HepG2 (cell line): ENCODE measurements around the gene MXRA8. TPM values are rescaled to one million over a fixed set of nuclear protein-coding genes. Genes with fewer than 3 reads are reported as not detected.

Experiments
- ATAC-seq: fragments of 200-7000 bp; cut with Tn5 transposase; 3 replicates; pipeline ENCODE4 v1.9.1; 2020; ENCODE audit warnings: mild to moderate bottlenecking, moderate library complexity
- BruUV-seq: library from RNA; stranded (reverse); fragments of 400-500 nt; replicated peaks from 2 replicates; lab custom pipeline; 2021; lab: Mats Ljungman, UMichigan
- CTCF ChIA-PET: fragments of 300-600 bp; formaldehyde crosslinking; extraction: SDS; loops from one replicate; lab custom pipeline; 2021; ENCODE audit warnings: low total read pairs, inconsistent platforms, low intra/inter-chr PET ratio; lab: Yijun Ruan, JAX
- POLR2A ChIA-PET: fragments of 350-600 bp; sonication (Branson Sonifier 250); formaldehyde crosslinking; loops from one replicate; lab custom pipeline; 2020; ENCODE audit warnings: antibody characterized with exemption, inconsistent platforms; lab: Yijun Ruan, JAX
- DNase-seq: peaks from one replicate; pipeline ENCODE4 v3.0.0-alpha.2; 2015; ENCODE audit warnings: low spot score
- FAIRE-seq: peaks from 3 replicates; lab custom pipeline; 2011; peaks lifted over from hg19 to GRCh38; lab: Jason Lieb, UNC
- H2AFZ ChIP-seq: one replicate; pipeline ENCODE4 v1.6.1; 2011; ENCODE audit warnings: low read length, inconsistent platforms
- H3K27ac ChIP-seq: fragments of 300-600 bp; 3 replicates; pipeline ENCODE4 v1.8.0; 2011; ENCODE audit warnings: mixed run types, mild to moderate bottlenecking, mixed read lengths, low read length, inconsistent platforms; ENCODE audit not compliant: insufficient read depth; ENCODE audit errors: extremely low read length
- H3K27me3 ChIP-seq, 2 experiments: fragments of 200-600 bp in 1 of 2; 2 replicates in 1 of 2; 3 replicates in 1 of 2; pipeline versions ENCODE4 v1.6.0 to v1.8.0; 2011; ENCODE audit warnings: low read length in 2 of 2, mild to moderate bottlenecking in 2 of 2, moderate library complexity in 2 of 2, inconsistent platforms in 1 of 2; ENCODE audit not compliant: insufficient read depth in 2 of 2, control insufficient read depth in 1 of 2
- H3K36me3 ChIP-seq, 2 experiments: fragments of 200-600 bp in 1 of 2; replicated peaks in 1 of 2; 2 replicates in 1 of 2; 3 replicates in 1 of 2; pipeline versions ENCODE4 v1.5.1 to v1.8.0; 2011; ENCODE audit warnings: low read length in 2 of 2, inconsistent platforms in 1 of 2; ENCODE audit not compliant: insufficient read depth in 2 of 2, control insufficient read depth in 1 of 2
- H3K4me1 ChIP-seq: 2 replicates; pipeline ENCODE4 v1.5.1; 2012; ENCODE audit warnings: low read length, inconsistent platforms; ENCODE audit not compliant: insufficient read depth
- H3K4me2 ChIP-seq: 2 replicates; pipeline ENCODE4 v1.6.0; 2011; ENCODE audit warnings: low read depth, low read length, inconsistent platforms
- H3K4me3 ChIP-seq, 3 experiments: fragments of 200-600 bp in 1 of 3; sonication (generic), shearing (Covaris generic) in 1 of 3; replicated peaks in 1 of 3; 2 replicates each; pipeline ENCODE4 v1.5.1; 2011 to 2016; ENCODE audit warnings: low read length in 3 of 3, inconsistent platforms in 2 of 3, low read depth in 2 of 3, mild to moderate bottlenecking in 2 of 3, control low read depth in 1 of 3, mixed read lengths in 1 of 3; ENCODE audit not compliant: insufficient read depth in 1 of 3
- H3K79me2 ChIP-seq: one replicate; pipeline ENCODE4 v1.6.1; 2011; ENCODE audit warnings: low read length, inconsistent platforms; ENCODE audit not compliant: insufficient read depth
- H3K9ac ChIP-seq: 2 replicates; pipeline ENCODE4 v1.6.0; 2011; ENCODE audit warnings: mild to moderate bottlenecking, low read depth, low read length, inconsistent platforms; ENCODE audit not compliant: insufficient read depth
- H3K9me3 ChIP-seq: 2 replicates; pipeline ENCODE4 v1.5.1; 2012; ENCODE audit warnings: mild to moderate bottlenecking, low read length
- H4K20me1 ChIP-seq: 2 replicates; pipeline ENCODE4 v1.6.0; 2011; ENCODE audit warnings: inconsistent platforms, mild to moderate bottlenecking, low read length, moderate library complexity; ENCODE audit not compliant: insufficient read depth
- BCL6 ChIP-seq: IDR thresholded peaks from 2 replicates; pipeline ENCODE4 v1.6.1; 2016; ENCODE audit warnings: missing genetic modification reagents, missing compliant biosample characterization
- BHLHE40 ChIP-seq: IDR thresholded peaks from 2 replicates; pipeline ENCODE4 v1.6.1; 2011; ENCODE audit warnings: low read length, improper control_type of control experiment
- BRF2 ChIP-seq: sonication (generic); formaldehyde crosslinking; IDR thresholded peaks from 2 replicates; pipeline ENCODE4 v1.8.1; 2022; ENCODE audit warnings: mild to moderate bottlenecking, missing genetic modification reagents
- CEBPG ChIP-seq: IDR thresholded peaks from 2 replicates; pipeline ENCODE4 v1.6.1; 2016
- DMAP1 ChIP-seq: IDR thresholded peaks from 2 replicates; pipeline ENCODE4 v1.6.1; 2016
- DNMT1 ChIP-seq: sonication (generic); formaldehyde crosslinking; IDR thresholded peaks from 2 replicates; pipeline ENCODE4 v1.5.1; 2020; ENCODE audit warnings: mild to moderate bottlenecking, missing genetic modification reagents
- HHEX ChIP-seq: IDR thresholded peaks from 2 replicates; pipeline ENCODE4 v1.6.1; 2016; ENCODE audit warnings: control low read depth
- HNF4G ChIP-seq, 2 experiments: sonication (generic) in 1 of 2; formaldehyde crosslinking in 1 of 2; IDR thresholded peaks; 2 replicates each; pipeline versions ENCODE4 v1.4.0 to v1.6.1; 2011 to 2020; ENCODE audit warnings: borderline replicate concordance in 2 of 2, low read depth in 2 of 2, mild to moderate bottlenecking in 2 of 2, low read length in 1 of 2, missing genetic modification reagents in 1 of 2, moderate library complexity in 1 of 2
- HOXA3 ChIP-seq: sonication (generic); formaldehyde crosslinking; IDR thresholded peaks from 2 replicates; pipeline ENCODE4 v1.5.0; 2020; ENCODE audit warnings: missing genetic modification reagents
- JARID2 ChIP-seq: sonication (generic); formaldehyde crosslinking; IDR thresholded peaks from 2 replicates; pipeline ENCODE4 v1.8.1; 2023; ENCODE audit warnings: missing genetic modification reagents, inconsistent platforms; ENCODE audit not compliant: insufficient replicate concordance
- JUND ChIP-seq: sonication (generic); formaldehyde crosslinking; IDR thresholded peaks from 2 replicates; pipeline ENCODE4 v1.8.0; 2022; ENCODE audit warnings: mild to moderate bottlenecking, missing genetic modification reagents
- KLF15 ChIP-seq: sonication (generic); formaldehyde crosslinking; IDR thresholded peaks from 2 replicates; pipeline ENCODE4 v1.8.1; 2023; ENCODE audit warnings: borderline replicate concordance, mild to moderate bottlenecking, inconsistent platforms, missing genetic modification reagents, mixed read lengths
- MXD4 ChIP-seq: IDR thresholded peaks from 2 replicates; pipeline ENCODE4 v1.6.1; 2016; ENCODE audit warnings: mild to moderate bottlenecking, missing biosample characterization, missing genetic modification reagents
- NCOA1 ChIP-seq: sonication (generic); formaldehyde crosslinking; IDR thresholded peaks from 2 replicates; pipeline ENCODE4 v1.9.0; 2021; ENCODE audit warnings: missing genetic modification reagents
- NFKB2 ChIP-seq: sonication (generic); formaldehyde crosslinking; IDR thresholded peaks from 2 replicates; pipeline ENCODE4 v1.4.0; 2020; ENCODE audit warnings: missing genetic modification reagents, borderline replicate concordance
- NR2C2 ChIP-seq: sonication (generic); formaldehyde crosslinking; IDR thresholded peaks from 2 replicates; pipeline ENCODE4 v1.4.0; 2020; ENCODE audit warnings: missing genetic modification reagents, mild to moderate bottlenecking, moderate library complexity, borderline replicate concordance
- PAF1 ChIP-seq: IDR thresholded peaks from 2 replicates; pipeline ENCODE4 v1.6.1; 2016; ENCODE audit warnings: missing genetic modification reagents, missing compliant biosample characterization
- RBM22 ChIP-seq: fragments of 200-400 bp; formaldehyde crosslinking; optimal IDR thresholded peaks from 2 replicates; pipeline ENCODE3; 2017; ENCODE audit warnings: mild to moderate bottlenecking, low read length, moderate library complexity
- ZBTB38 ChIP-seq: sonication (generic); formaldehyde crosslinking; IDR thresholded peaks from 2 replicates; pipeline ENCODE4 v1.5.1; 2020; ENCODE audit warnings: mild to moderate bottlenecking, missing genetic modification reagents
- ZNF274 ChIP-seq: sonication (generic); formaldehyde crosslinking; IDR thresholded peaks from 2 replicates; pipeline ENCODE4 v1.5.1; 2020; ENCODE audit warnings: mild to moderate bottlenecking, missing genetic modification reagents
- WGBS: methylation state at CpG from one replicate; pipeline ENCODE4 v1.1.6; 2017; ENCODE audit warnings: low lambda C conversion rate; 5-methylcytosine and 5-hydroxymethylcytosine counted together
- in situ Hi-C: cut with HindIII; loops from 2 replicates; pipeline ENCODE4 v1.10.0; 2017; ENCODE audit warnings: low pct_unique_long_range_greater_than_20kb; ENCODE audit not compliant: extremely low pct_ligation_motif_present
- intact Hi-C: fragments of 100-400 bp; cut with micrococcal nuclease; formaldehyde crosslinking; loops from one replicate; pipeline ENCODE4 v1.10.0; 2022; ENCODE audit not compliant: unreplicated experiment
- polyA plus RNA-seq, 8 experiments: library from polyadenylated mRNA; depleted of rRNA in 3 of 8; stranded (reverse) in 7 of 8; unstranded in 1 of 8; fragments of >200 nt; fragmentation: Illumina TruSeq in 4 of 8; extraction: Trizol in 4 of 8; gene quantifications; 2 replicates each; pipeline versions ENCODE4 v1.2.1 to v1.2.3, GENCODE V29; 2011 to 2016; ENCODE audit warnings: low read depth in 4 of 8, missing spikeins in 1 of 8, mixed read lengths in 1 of 8; ENCODE audit not compliant: insufficient read depth in 1 of 8
- total RNA-seq, 5 experiments: library from RNA; depleted of rRNA; stranded (reverse); fragments of >200 nt; fragmentation: Illumina TruSeq; extraction: Trizol; gene quantifications; 2 replicates each; pipeline ENCODE4 v1.2.3, GENCODE V29; 2016; ENCODE audit warnings: low read depth in 1 of 5
- TF ChIP-seq, protein P1 (sequence below): sonication (generic); formaldehyde crosslinking; IDR thresholded peaks from 2 replicates; pipeline ENCODE4 v1.4.0; 2020; ENCODE audit warnings: mild to moderate bottlenecking, missing genetic modification reagents
- TF ChIP-seq, protein P2 (sequence below): sonication (generic); formaldehyde crosslinking; IDR thresholded peaks from 2 replicates; pipeline ENCODE4 v1.8.1; 2023; ENCODE audit warnings: mild to moderate bottlenecking, missing genetic modification reagents
- TF ChIP-seq, protein P3 (sequence below): sonication (generic); formaldehyde crosslinking; IDR thresholded peaks from 2 replicates; pipeline ENCODE4 v1.4.0; 2020; ENCODE audit warnings: mild to moderate bottlenecking, low read depth, missing genetic modification reagents

Gene MXRA8
- total and polyA plus RNA-seq, 2 of the 13 experiments (the other 11 are each of a cell fraction or from before 2014, with no cell fraction given): 19.8 to 44.8 TPM

DNA sequence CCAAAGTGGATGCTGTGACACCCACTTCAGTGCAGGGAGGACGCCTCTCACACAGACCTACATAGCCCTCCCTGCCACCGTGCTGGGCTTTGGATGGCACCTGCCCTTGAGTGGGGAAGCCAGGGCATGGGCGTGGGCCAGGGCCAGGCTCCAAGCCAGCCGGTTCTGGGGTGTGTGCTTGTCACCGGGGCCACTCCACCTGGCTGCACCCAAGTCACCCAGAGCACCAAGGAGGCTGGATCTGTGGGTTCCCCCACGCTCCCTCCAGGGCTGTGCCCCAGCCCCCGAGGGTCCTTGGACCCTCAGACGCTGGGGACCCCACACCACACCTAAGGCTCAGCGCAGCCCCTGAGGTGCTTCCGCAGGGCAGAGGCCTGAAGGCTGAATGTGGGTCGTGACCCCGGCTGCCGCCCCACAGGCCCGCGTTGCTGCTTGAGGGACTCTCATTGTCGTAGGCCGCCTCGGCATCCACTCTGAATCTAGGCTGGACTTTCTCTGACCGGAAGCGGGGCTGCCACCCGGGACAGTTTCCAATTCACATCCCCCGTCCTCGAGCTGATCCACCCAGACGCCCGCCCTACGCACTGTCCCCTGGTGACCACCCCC lies 1.5 kb downstream of the MXRA8 start:
- no peak overlapping the region for H2AFZ ChIP-seq
- H3K36me3 ChIP-seq: no peaks in the 10 kb centered on the region
- no peak for FAIRE-seq
- peak overlapping the region; percentile 80 for H3K9ac ChIP-seq
- DNase-seq: no peak
- H3K4me1 ChIP-seq: peaks cover 60% of the 10 kb centered on the region
- no peaks in the 10 kb centered on the region for H3K27me3 ChIP-seq
- H4K20me1 ChIP-seq: no peaks in the 10 kb centered on the region
- intact Hi-C loops: no loop called here
- WGBS: 63% methylated on average over 7 of the region's 26 CpGs
- peak overlapping the region; percentile 69 to 74 (median 71); a peak in 5 of 6 replicates for H3K4me3 ChIP-seq
- in situ Hi-C loops: no loop called here
- no peak overlapping the region for H3K27ac ChIP-seq
- peaks cover 4% of the 10 kb centered on the region for H3K79me2 ChIP-seq
- ATAC-seq: no peak
- peak overlapping the region; percentile 92 for H3K4me2 ChIP-seq
- CTCF ChIA-PET: no interaction called here
- H3K9me3 ChIP-seq: no peaks in the 10 kb centered on the region
- POLR2A ChIA-PET: interaction anchor here (1.4 to 4.0 kb wide), 4 partner anchors 9 to 43 kb away, joined by 7 to 38 read pairs (median 16); partner anchors contain the start of genes AURKAIP1, CCNL2 and DVL1
- BruUV-seq: no TSS peak
- TF ChIP-seq PAF1 (CRISPR knock-in tag) (no peak), DMAP1 (CRISPR knock-in tag) (no peak), DNMT1 (CRISPR knock-in tag) (no peak), NCOA1 (CRISPR knock-in tag) (no peak), BHLHE40 (no peak), BCL6 (CRISPR knock-in tag) (no peak), ZBTB38 (CRISPR knock-in tag) (0 out of 2 replicates have a peak, but pooled peaks have one; percentile 35), NR2C2 (CRISPR knock-in tag) (no peak), RBM22 (no peak), ZNF274 (CRISPR knock-in tag) (no peak), KLF15 (no peak), HOXA3 (CRISPR knock-in tag) (no peak), MXD4 (CRISPR knock-in tag) (no peak), JARID2 (CRISPR knock-in tag) (no peak), JUND (no peak), HHEX (CRISPR knock-in tag) (no peak), BRF2 (no peak), NFKB2 (no peak), CEBPG (CRISPR knock-in tag) (no peak), HNF4G (IDR thresholded peaks at IDR 0.05; ENCODE audit: borderline replicate concordance, low read depth, low read length) (no peak), HNF4G (CRISPR knock-in tag; IDR thresholded peaks at IDR 0.05; ENCODE audit: borderline replicate concordance, low read depth) (no peak)
- TF ChIP-seq, protein P1, sequence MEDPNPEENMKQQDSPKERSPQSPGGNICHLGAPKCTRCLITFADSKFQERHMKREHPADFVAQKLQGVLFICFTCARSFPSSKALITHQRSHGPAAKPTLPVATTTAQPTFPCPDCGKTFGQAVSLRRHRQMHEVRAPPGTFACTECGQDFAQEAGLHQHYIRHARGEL: no peak
- TF ChIP-seq, protein P2, sequence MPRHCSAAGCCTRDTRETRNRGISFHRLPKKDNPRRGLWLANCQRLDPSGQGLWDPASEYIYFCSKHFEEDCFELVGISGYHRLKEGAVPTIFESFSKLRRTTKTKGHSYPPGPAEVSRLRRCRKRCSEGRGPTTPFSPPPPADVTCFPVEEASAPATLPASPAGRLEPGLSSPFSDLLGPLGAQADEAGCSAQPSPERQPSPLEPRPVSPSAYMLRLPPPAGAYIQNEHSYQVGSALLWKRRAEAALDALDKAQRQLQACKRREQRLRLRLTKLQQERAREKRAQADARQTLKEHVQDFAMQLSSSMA (CRISPR knock-in tag): no peak
- TF ChIP-seq, protein P3, sequence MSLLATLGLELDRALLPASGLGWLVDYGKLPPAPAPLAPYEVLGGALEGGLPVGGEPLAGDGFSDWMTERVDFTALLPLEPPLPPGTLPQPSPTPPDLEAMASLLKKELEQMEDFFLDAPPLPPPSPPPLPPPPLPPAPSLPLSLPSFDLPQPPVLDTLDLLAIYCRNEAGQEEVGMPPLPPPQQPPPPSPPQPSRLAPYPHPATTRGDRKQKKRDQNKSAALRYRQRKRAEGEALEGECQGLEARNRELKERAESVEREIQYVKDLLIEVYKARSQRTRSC (CRISPR knock-in tag): no peak
